ENCODE data around the gene GALNTL6. TPM values are rescaled to one million over a fixed set of nuclear protein-coding genes. Genes with fewer than 3 reads are reported as not detected.

The GALNTL6 gene
- total RNA-seq, 1 donor from 2014 or later: 0.61 TPM

DNA sequence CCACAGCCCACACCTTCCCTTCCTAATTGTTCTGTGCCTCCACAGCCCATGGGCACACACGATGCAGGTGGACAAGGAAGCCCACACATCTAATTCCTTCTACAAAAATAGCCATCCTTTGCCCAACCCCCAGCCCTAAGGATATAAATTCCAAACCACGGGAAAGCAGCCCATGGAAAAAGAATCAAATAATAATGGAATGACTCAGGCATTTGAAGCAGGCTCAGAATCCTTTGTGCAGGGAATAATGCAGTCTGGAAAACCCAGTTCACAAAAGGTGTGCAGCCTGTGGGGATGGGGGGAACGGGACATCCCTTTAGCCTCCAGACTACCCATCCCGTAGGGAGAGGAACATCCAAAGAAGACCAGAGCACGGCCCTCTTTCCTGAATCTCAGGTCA is 1013.1 kb downstream of the GALNTL6 start:
- Histone ChIP-seq H4K20me1 (ENCODE audit: insufficient read depth, low read length) (no peaks in the 10 kb centered on the region), H2AFZ (ENCODE audit: low read depth, low read length) (peak overlapping the region; percentile 23), H3K36me3 (ENCODE audit: insufficient read depth, low read length) (no peaks in the 10 kb centered on the region), H3K9ac (ENCODE audit: low read length) (no peak overlapping the region), H3K9me3 (ENCODE audit: insufficient read depth, low read depth, low read length) (peaks cover 2% of the 10 kb centered on the region), H3K4me3 (ENCODE audit: insufficient read depth, low read depth, low read length) (no peak overlapping the region), H3K4me2 (ENCODE audit: low read length) (peak overlapping the region; percentile 54), H3K27me3 (ENCODE audit: insufficient read depth, low read length) (no peaks in the 10 kb centered on the region), H3K27ac (ENCODE audit: low read depth, low read length) (no peak overlapping the region), H3K79me2 (ENCODE audit: insufficient read depth, low read length) (no peaks in the 10 kb centered on the region), H3K4me1 (ENCODE audit: insufficient read depth, low read length) (peaks cover 9% of the 10 kb centered on the region)
- no peak overlapping the region for H3K4me3 Mint-ChIP-seq (ENCODE audit: unreplicated experiment)
- H3K27me3 Mint-ChIP-seq (ENCODE audit: low read depth, unreplicated experiment): peaks cover 2% of the 10 kb centered on the region
- FAIRE-seq (no peak), DNase-seq (ENCODE audit: low read depth) (peak; percentile 40)
- peaks cover 16% of the 10 kb centered on the region for H3K4me1 Mint-ChIP-seq (ENCODE audit: low read depth, unreplicated experiment)
- H3K36me3 Mint-ChIP-seq (ENCODE audit: low read depth, unreplicated experiment): no peaks in the 10 kb centered on the region
- peaks cover 3% of the 10 kb centered on the region for H3K9me3 Mint-ChIP-seq (ENCODE audit: unreplicated experiment)
- H3K27ac Mint-ChIP-seq (ENCODE audit: unreplicated experiment): peak overlapping the region; percentile 43
- TF ChIP-seq, protein P1, sequence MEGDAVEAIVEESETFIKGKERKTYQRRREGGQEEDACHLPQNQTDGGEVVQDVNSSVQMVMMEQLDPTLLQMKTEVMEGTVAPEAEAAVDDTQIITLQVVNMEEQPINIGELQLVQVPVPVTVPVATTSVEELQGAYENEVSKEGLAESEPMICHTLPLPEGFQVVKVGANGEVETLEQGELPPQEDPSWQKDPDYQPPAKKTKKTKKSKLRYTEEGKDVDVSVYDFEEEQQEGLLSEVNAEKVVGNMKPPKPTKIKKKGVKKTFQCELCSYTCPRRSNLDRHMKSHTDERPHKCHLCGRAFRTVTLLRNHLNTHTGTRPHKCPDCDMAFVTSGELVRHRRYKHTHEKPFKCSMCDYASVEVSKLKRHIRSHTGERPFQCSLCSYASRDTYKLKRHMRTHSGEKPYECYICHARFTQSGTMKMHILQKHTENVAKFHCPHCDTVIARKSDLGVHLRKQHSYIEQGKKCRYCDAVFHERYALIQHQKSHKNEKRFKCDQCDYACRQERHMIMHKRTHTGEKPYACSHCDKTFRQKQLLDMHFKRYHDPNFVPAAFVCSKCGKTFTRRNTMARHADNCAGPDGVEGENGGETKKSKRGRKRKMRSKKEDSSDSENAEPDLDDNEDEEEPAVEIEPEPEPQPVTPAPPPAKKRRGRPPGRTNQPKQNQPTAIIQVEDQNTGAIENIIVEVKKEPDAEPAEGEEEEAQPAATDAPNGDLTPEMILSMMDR (IDR thresholded peaks at IDR 0.05; ENCODE audit: insufficient read depth, low read depth, low read length): no peak
- TF ChIP-seq EZH2 (IDR thresholded peaks at IDR 0.05; ENCODE audit: insufficient read depth, low read length): no peak

DNA sequence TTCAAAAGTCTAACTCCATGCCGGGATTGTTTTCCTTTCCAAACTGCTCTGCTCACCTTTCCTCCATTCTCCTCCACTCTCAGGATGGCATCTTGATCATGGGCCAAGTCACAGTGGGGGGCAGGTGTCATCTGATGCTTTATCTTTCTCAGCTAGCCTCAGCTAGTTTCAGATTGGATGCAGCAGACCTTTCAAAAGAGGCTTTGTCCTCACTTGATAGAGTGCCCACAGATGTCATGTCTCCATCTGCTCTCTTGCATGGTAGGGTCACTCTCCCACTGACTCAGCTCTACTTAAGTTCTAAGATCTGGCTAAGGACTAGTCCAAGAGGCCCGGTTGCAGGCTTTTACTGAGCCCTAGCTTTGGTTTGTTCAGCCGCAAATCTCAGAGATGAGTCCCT is 1013.7 kb downstream of the GALNTL6 start:
- no peak overlapping the region for H3K4me3 Mint-ChIP-seq (ENCODE audit: unreplicated experiment)
- TF ChIP-seq, protein P1 (IDR thresholded peaks at IDR 0.05; ENCODE audit: insufficient read depth, low read depth, low read length): no peak
- TF ChIP-seq EZH2 (IDR thresholded peaks at IDR 0.05; ENCODE audit: insufficient read depth, low read length): no peak
- Histone ChIP-seq H4K20me1 (ENCODE audit: insufficient read depth, low read length) (no peaks in the 10 kb centered on the region), H3K9me3 (ENCODE audit: insufficient read depth, low read depth, low read length) (peaks cover 2% of the 10 kb centered on the region), H3K79me2 (ENCODE audit: insufficient read depth, low read length) (no peaks in the 10 kb centered on the region), H3K36me3 (ENCODE audit: insufficient read depth, low read length) (no peaks in the 10 kb centered on the region), H3K4me2 (ENCODE audit: low read length) (peak overlapping the region; percentile 54), H3K4me1 (ENCODE audit: insufficient read depth, low read length) (peaks cover 9% of the 10 kb centered on the region), H3K27ac (ENCODE audit: low read depth, low read length) (no peak overlapping the region), H3K9ac (ENCODE audit: low read length) (no peak overlapping the region), H3K4me3 (ENCODE audit: insufficient read depth, low read depth, low read length) (no peak overlapping the region), H2AFZ (ENCODE audit: low read depth, low read length) (peak overlapping the region; percentile 23), H3K27me3 (ENCODE audit: insufficient read depth, low read length) (no peaks in the 10 kb centered on the region)
- FAIRE-seq (no peak), DNase-seq (ENCODE audit: low read depth) (peak; percentile 14)
- no peaks in the 10 kb centered on the region for H3K36me3 Mint-ChIP-seq (ENCODE audit: low read depth, unreplicated experiment)
- H3K9me3 Mint-ChIP-seq (ENCODE audit: unreplicated experiment): peaks cover 3% of the 10 kb centered on the region
- H3K27ac Mint-ChIP-seq (ENCODE audit: unreplicated experiment): peak overlapping the region; percentile 20
- H3K4me1 Mint-ChIP-seq (ENCODE audit: low read depth, unreplicated experiment): peaks cover 16% of the 10 kb centered on the region
- H3K27me3 Mint-ChIP-seq (ENCODE audit: low read depth, unreplicated experiment): peaks cover 2% of the 10 kb centered on the region

DNA sequence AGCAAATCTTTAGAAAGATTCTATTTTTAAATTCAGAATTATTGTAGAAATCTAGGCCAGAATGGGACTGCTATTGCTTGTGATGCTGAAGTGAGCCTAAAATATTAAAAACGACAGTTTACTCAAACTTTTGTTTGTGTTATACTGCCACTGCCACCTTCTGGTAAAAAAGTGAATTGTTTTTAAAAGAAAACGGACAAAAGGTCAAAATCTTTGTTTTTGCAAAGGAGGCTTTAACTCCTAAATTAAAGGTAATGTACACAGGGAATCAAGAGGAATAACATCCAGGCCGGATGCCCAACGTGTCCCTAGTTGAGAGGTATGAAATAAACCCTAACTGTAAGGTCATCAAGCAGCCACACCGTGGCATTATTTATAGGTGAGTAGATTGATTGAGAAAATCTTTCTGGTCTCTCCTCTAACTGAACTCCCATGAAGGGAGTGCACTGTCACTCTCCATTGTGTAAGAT is 1017.1 kb downstream of the GALNTL6 start:
- DNase-seq (ENCODE audit: low read depth) (no peak), FAIRE-seq (no peak)
- Mint-ChIP-seq H3K4me1 (ENCODE audit: low read depth, unreplicated experiment) (peaks cover 16% of the 10 kb centered on the region), H3K4me3 (ENCODE audit: unreplicated experiment) (no peak overlapping the region), H3K9me3 (ENCODE audit: unreplicated experiment) (no peaks in the 10 kb centered on the region), H3K27ac (ENCODE audit: unreplicated experiment) (no peak overlapping the region), H3K36me3 (ENCODE audit: low read depth, unreplicated experiment) (no peaks in the 10 kb centered on the region), H3K27me3 (ENCODE audit: low read depth, unreplicated experiment) (peaks cover 5% of the 10 kb centered on the region)
- Histone ChIP-seq H3K4me1 (ENCODE audit: insufficient read depth, low read length) (peaks cover 9% of the 10 kb centered on the region), H3K79me2 (ENCODE audit: insufficient read depth, low read length) (no peaks in the 10 kb centered on the region), H3K27ac (ENCODE audit: low read depth, low read length) (no peak overlapping the region), H3K9me3 (ENCODE audit: insufficient read depth, low read depth, low read length) (peaks cover 2% of the 10 kb centered on the region), H4K20me1 (ENCODE audit: insufficient read depth, low read length) (no peaks in the 10 kb centered on the region), H3K4me2 (ENCODE audit: low read length) (no peak overlapping the region), H3K36me3 (ENCODE audit: insufficient read depth, low read length) (no peaks in the 10 kb centered on the region), H2AFZ (ENCODE audit: low read depth, low read length) (peak overlapping the region; percentile 28), H3K9ac (ENCODE audit: low read length) (no peak overlapping the region), H3K27me3 (ENCODE audit: insufficient read depth, low read length) (no peaks in the 10 kb centered on the region), H3K4me3 (ENCODE audit: insufficient read depth, low read depth, low read length) (no peak overlapping the region)
- TF ChIP-seq EZH2 (IDR thresholded peaks at IDR 0.05; ENCODE audit: insufficient read depth, low read length): no peak
- TF ChIP-seq, protein P1 (IDR thresholded peaks at IDR 0.05; ENCODE audit: insufficient read depth, low read depth, low read length): peak; percentile 59
